Measurements from ENCODE around the gene GRIA3.

DNA sequence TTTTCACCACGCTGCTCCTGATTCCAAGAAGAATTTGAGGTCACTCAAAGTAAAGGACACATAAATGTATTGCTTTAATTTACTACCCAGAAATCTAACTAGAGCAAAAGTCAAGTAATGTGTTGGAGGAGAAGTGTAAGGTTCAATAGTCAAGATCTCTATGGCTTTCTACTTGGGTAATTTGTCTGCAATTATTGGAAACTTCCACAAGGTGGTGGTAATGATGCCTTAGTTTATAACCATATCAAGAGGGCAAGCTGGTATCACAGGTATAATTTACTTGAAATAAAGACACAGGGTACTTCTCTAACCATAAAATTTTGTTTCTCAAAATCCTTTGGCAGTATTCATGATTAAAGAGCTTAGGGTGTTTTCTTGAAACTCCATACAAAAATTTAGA is 10.2 kb upstream of the GRIA3 start:
- no peak for TF ChIP-seq GATA2 (IDR thresholded peaks at IDR 0.05; ENCODE audit: low read depth, low read length)
- TF ChIP-seq GATA3 (IDR thresholded peaks at IDR 0.05; ENCODE audit: low read depth, low read length) = no peak

Measured in SH-SY5Y (cell line).